Measurements from ENCODE around the gene DNALI1. TPM values are rescaled to one million over a fixed set of nuclear protein-coding genes. Genes with fewer than 3 reads are reported as not detected.
A peak's percentile ranks its signal among the peaks of the same experiment; 100 is the strongest.

DNALI1 gene
- total RNA-seq, 6 experiments from 2014 or later: 1.3 to 2.4 (median 1.9) TPM

- no peak for TF ChIP-seq CTCF (IDR thresholded peaks at IDR 0.05)
- H3K4me3 Mint-ChIP-seq: no peak overlapping the region
- H3K27ac Mint-ChIP-seq: no peak overlapping the region
- DNase-seq: no peak
- no peaks in the 10 kb centered on the region for H3K9me3 Mint-ChIP-seq
- H3K36me3 Mint-ChIP-seq (ENCODE audit: low read depth): peaks cover 7% of the 10 kb centered on the region
- H3K4me1 Mint-ChIP-seq (ENCODE audit: low read depth): peaks cover 17% of the 10 kb centered on the region
- H3K27me3 Mint-ChIP-seq (ENCODE audit: insufficient read depth): no peaks in the 10 kb centered on the region
Observed at GRCh38 chr1:37560401-37561132, 3.8 kb downstream of the DNALI1 start.

- Mint-ChIP-seq H3K9me3 (no peaks in the 10 kb centered on the region), H3K27ac (peak overlapping the region; percentile 65; the same call in 1 of the 2 replicates), H3K27me3 (ENCODE audit: insufficient read depth) (no peaks in the 10 kb centered on the region), H3K4me1 (ENCODE audit: low read depth) (peaks cover 13% of the 10 kb centered on the region), H3K36me3 (ENCODE audit: low read depth) (peaks cover 13% of the 10 kb centered on the region), H3K4me3 (no peak overlapping the region)
- TF ChIP-seq CTCF (IDR thresholded peaks at IDR 0.05): peak; percentile 81
- DNase-seq: peak; percentile 40
Observed at GRCh38 chr1:37561133-37562132, 4.7 kb downstream of the DNALI1 start.

- H3K27ac Mint-ChIP-seq: no peak overlapping the region; the same call in 1 of the 2 replicates
- DNase-seq: no peak
- H3K27me3 Mint-ChIP-seq (ENCODE audit: insufficient read depth): no peaks in the 10 kb centered on the region
Observed at GRCh38 chr1:37562984-37563383, 6.2 kb downstream of the DNALI1 start.

GRCh38 chr1:37564892-37565291, 8.2 kb downstream of the DNALI1 start:
- no peak for TF ChIP-seq CTCF (IDR thresholded peaks at IDR 0.05)
- Mint-ChIP-seq H3K36me3 (ENCODE audit: low read depth) (peaks cover 44% of the 10 kb centered on the region), H3K27me3 (ENCODE audit: insufficient read depth) (no peaks in the 10 kb centered on the region), H3K27ac (no peak overlapping the region), H3K4me3 (no peak overlapping the region), H3K4me1 (ENCODE audit: low read depth) (peaks cover 5% of the 10 kb centered on the region), H3K9me3 (no peaks in the 10 kb centered on the region)
- no peak for DNase-seq

More at GRCh38 chr1:37562984-37563383, 6.2 kb downstream of the DNALI1 start:
- Mint-ChIP-seq H3K4me3 (no peak overlapping the region), H3K36me3 (ENCODE audit: low read depth) (peaks cover 25% of the 10 kb centered on the region), H3K9me3 (no peaks in the 10 kb centered on the region), H3K4me1 (ENCODE audit: low read depth) (peaks cover 5% of the 10 kb centered on the region)
- TF ChIP-seq CTCF (IDR thresholded peaks at IDR 0.05): no peak

GRCh38 chr1:37567023-37567422, 10.3 kb downstream of the DNALI1 start:
- Mint-ChIP-seq H3K27ac (no peak overlapping the region), H3K36me3 (ENCODE audit: low read depth) (peaks cover 59% of the 10 kb centered on the region), H3K4me1 (ENCODE audit: low read depth) (peaks cover 1% of the 10 kb centered on the region), H3K9me3 (no peaks in the 10 kb centered on the region), H3K4me3 (no peak overlapping the region), H3K27me3 (ENCODE audit: insufficient read depth) (no peaks in the 10 kb centered on the region)
- TF ChIP-seq CTCF (IDR thresholded peaks at IDR 0.05): no peak
- no peak for DNase-seq
